Panc1 (cell line): ENCODE results near the gene PCGF1. TPM values are rescaled to one million over a fixed set of nuclear protein-coding genes. Genes with fewer than 3 reads are reported as not detected.

Source experiments
- ATAC-seq: fragments of 200-7000 bp; cut with Tn5 transposase; 2 replicates; pipeline ENCODE4 v1.9.1; 2020; ENCODE audit warnings: mild to moderate bottlenecking, moderate library complexity
- BruUV-seq: library from RNA; stranded (reverse); fragments of 400-500 nt; replicated peaks from 2 replicates; lab custom pipeline; 2021; lab: Mats Ljungman, UMichigan
- CTCF ChIA-PET: fragments of 300-600 bp; sonication (Branson Sonifier 250); formaldehyde crosslinking; loops from one replicate; lab custom pipeline; 2022; ENCODE audit warnings: antibody characterized with exemption; lab: Charles Lee
- POLR2A ChIA-PET: fragments of 300-600 bp; sonication (Branson Sonifier 250); formaldehyde crosslinking; loops from one replicate; lab custom pipeline; 2022; ENCODE audit warnings: antibody characterized with exemption; lab: Charles Lee
- DNase-seq: peaks from one replicate; pipeline ENCODE4 v3.0.0-alpha.2; 2010; ENCODE audit warnings: low read depth, low spot score
- H3K27ac ChIP-seq: 2 replicates; pipeline ENCODE4 v1.5.1; 2011; ENCODE audit warnings: mild to moderate bottlenecking, low read length, inconsistent platforms
- H3K27me3 ChIP-seq: fragments of 200-500 bp; sonication (Bioruptor generic); 2 replicates; pipeline ENCODE4 v1.6.0; 2014; ENCODE audit warnings: low read length, inconsistent platforms; ENCODE audit not compliant: control insufficient read depth, insufficient read depth
- H3K36me3 ChIP-seq: fragments of 200-500 bp; sonication (Bioruptor generic); 2 replicates; pipeline ENCODE4 v1.5.1; 2014; ENCODE audit warnings: inconsistent platforms, mild to moderate bottlenecking, low read length, moderate library complexity; ENCODE audit not compliant: control insufficient read depth, insufficient read depth
- H3K4me1 ChIP-seq: 2 replicates; pipeline ENCODE4 v1.5.1; 2011; ENCODE audit warnings: inconsistent platforms, mild to moderate bottlenecking, low read length, moderate library complexity; ENCODE audit not compliant: control insufficient read depth, insufficient read depth
- H3K4me3 ChIP-seq, 2 experiments: 2 replicates each; pipeline ENCODE4 v1.5.1; 2011 to 2012; ENCODE audit warnings: low read depth in 2 of 2, low read length in 2 of 2, mild to moderate bottlenecking in 2 of 2, inconsistent platforms in 1 of 2, moderate library complexity in 1 of 2
- H3K9me3 ChIP-seq: fragments of 200-500 bp; sonication (Bioruptor generic); 2 replicates; pipeline ENCODE4 v1.5.1; 2014; ENCODE audit warnings: low read depth, mild to moderate bottlenecking, inconsistent platforms, low read length, moderate library complexity; ENCODE audit not compliant: control insufficient read depth, insufficient read depth
- POLR2AphosphoS5 ChIP-seq: IDR thresholded peaks from 2 replicates; pipeline ENCODE4 v1.6.1; 2012; ENCODE audit warnings: mild to moderate bottlenecking, low read depth, low read length, moderate library complexity
- SIN3A ChIP-seq: IDR thresholded peaks from 2 replicates; pipeline ENCODE4 v1.6.1; 2012; ENCODE audit warnings: low read depth, mild to moderate bottlenecking, low read length, moderate library complexity, borderline replicate concordance; ENCODE audit not compliant: insufficient read depth
- TCF7L2 ChIP-seq: IDR thresholded peaks from 2 replicates; pipeline ENCODE4 v1.6.1; 2011; ENCODE audit warnings: mild to moderate bottlenecking, low read depth, low read length, inconsistent platforms
- in situ Hi-C: cut with HindIII; loops from 2 replicates; pipeline ENCODE4 v1.10.0; 2016; ENCODE audit warnings: low sequenced_read_pairs, low pct_unique_long_range_greater_than_20kb
- intact Hi-C: fragments of 100-400 bp; cut with micrococcal nuclease; formaldehyde crosslinking; loops from one replicate; pipeline ENCODE4 v1.10.0; 2022; ENCODE audit not compliant: unreplicated experiment
- total RNA-seq: library from RNA; stranded (reverse); gene quantifications from one replicate; pipeline ENCODE4 v1.2.1, GENCODE V29; 2021; ENCODE audit not compliant: unreplicated experiment
- TF ChIP-seq, protein P1 (sequence below), 2 experiments: IDR thresholded peaks; 2 replicates each; pipeline ENCODE4 v1.6.1; 2011 to 2012; ENCODE audit warnings: low read depth in 2 of 2, control low read depth in 1 of 2, low read length in 1 of 2, mild to moderate bottlenecking in 1 of 2, moderate library complexity in 1 of 2; ENCODE audit not compliant: insufficient read depth in 1 of 2
- TF ChIP-seq, protein P2 (sequence below): fragments of 450-650 bp; IDR thresholded peaks from 2 replicates; pipeline ENCODE4 v1.5.1; 2017; ENCODE audit warnings: mild to moderate bottlenecking

Gene PCGF1
- total RNA-seq, 1 experiment from 2014 or later: 36.8 TPM

DNA sequence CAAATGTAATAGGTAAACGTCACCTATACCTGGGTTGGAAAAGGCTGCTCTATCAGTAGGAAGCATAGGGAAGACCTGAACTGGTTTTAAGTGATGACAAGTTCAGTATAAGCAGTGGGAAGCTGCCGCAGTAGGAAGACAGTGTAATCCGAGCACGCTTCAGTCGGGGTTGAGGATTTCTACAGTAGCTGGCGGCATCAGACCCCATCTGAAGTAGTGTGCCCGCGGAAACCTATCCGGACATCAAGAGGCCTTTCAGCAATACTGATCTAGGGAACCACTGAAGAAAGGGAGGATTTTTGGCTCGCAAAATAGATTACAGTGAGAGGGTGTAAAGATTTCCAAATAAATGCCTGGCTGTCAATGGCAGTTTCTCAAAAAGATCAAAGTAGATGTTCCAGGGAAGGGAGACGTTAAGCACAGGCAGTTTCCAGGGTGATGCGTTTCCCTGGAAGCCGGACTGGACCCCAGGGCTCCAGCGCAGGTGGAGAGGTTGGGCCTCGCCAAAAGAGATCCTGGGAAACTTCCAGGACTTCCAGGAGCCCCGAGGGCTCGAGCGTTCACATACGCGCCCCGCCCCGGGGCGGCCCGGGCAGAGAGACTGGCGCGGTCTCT lies 40.9 kb upstream of the PCGF1 start:
- peak overlapping the region; percentile 73 for H3K27ac ChIP-seq
- no peaks in the 10 kb centered on the region for H3K9me3 ChIP-seq
- intact Hi-C loops: no loop called here
- in situ Hi-C loops: no loop called here
- peaks cover 18% of the 10 kb centered on the region for H3K4me1 ChIP-seq
- H3K4me3 ChIP-seq: peak overlapping the region; percentile 70 to 80
- BruUV-seq: no TSS peak
- DNase-seq: no peak
- TF ChIP-seq, protein P1, sequence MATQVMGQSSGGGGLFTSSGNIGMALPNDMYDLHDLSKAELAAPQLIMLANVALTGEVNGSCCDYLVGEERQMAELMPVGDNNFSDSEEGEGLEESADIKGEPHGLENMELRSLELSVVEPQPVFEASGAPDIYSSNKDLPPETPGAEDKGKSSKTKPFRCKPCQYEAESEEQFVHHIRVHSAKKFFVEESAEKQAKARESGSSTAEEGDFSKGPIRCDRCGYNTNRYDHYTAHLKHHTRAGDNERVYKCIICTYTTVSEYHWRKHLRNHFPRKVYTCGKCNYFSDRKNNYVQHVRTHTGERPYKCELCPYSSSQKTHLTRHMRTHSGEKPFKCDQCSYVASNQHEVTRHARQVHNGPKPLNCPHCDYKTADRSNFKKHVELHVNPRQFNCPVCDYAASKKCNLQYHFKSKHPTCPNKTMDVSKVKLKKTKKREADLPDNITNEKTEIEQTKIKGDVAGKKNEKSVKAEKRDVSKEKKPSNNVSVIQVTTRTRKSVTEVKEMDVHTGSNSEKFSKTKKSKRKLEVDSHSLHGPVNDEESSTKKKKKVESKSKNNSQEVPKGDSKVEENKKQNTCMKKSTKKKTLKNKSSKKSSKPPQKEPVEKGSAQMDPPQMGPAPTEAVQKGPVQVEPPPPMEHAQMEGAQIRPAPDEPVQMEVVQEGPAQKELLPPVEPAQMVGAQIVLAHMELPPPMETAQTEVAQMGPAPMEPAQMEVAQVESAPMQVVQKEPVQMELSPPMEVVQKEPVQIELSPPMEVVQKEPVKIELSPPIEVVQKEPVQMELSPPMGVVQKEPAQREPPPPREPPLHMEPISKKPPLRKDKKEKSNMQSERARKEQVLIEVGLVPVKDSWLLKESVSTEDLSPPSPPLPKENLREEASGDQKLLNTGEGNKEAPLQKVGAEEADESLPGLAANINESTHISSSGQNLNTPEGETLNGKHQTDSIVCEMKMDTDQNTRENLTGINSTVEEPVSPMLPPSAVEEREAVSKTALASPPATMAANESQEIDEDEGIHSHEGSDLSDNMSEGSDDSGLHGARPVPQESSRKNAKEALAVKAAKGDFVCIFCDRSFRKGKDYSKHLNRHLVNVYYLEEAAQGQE (IDR thresholded peaks at IDR 0.05; ENCODE audit: insufficient read depth in 1 of 2, low read depth in 2 of 2, low read length in 1 of 2): no peak
- TF ChIP-seq POLR2AphosphoS5 (no peak), TCF7L2 (no peak; the same call in 1 of the 2 replicates), SIN3A (no peak)
- TF ChIP-seq, protein P2, sequence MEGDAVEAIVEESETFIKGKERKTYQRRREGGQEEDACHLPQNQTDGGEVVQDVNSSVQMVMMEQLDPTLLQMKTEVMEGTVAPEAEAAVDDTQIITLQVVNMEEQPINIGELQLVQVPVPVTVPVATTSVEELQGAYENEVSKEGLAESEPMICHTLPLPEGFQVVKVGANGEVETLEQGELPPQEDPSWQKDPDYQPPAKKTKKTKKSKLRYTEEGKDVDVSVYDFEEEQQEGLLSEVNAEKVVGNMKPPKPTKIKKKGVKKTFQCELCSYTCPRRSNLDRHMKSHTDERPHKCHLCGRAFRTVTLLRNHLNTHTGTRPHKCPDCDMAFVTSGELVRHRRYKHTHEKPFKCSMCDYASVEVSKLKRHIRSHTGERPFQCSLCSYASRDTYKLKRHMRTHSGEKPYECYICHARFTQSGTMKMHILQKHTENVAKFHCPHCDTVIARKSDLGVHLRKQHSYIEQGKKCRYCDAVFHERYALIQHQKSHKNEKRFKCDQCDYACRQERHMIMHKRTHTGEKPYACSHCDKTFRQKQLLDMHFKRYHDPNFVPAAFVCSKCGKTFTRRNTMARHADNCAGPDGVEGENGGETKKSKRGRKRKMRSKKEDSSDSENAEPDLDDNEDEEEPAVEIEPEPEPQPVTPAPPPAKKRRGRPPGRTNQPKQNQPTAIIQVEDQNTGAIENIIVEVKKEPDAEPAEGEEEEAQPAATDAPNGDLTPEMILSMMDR: no peak
- ChIA-PET CTCF (interaction anchor here (0.7 kb wide), 2 partner anchors 49 to 64 kb away, joined by 3 to 4 read pairs; partner anchors contain the start of gene LBX2), POLR2A (no interaction called here)
- H3K27me3 ChIP-seq: no peaks in the 10 kb centered on the region; the same call in 1 of the 2 replicates
- no peak for ATAC-seq
- H3K36me3 ChIP-seq: no peaks in the 10 kb centered on the region

DNA sequence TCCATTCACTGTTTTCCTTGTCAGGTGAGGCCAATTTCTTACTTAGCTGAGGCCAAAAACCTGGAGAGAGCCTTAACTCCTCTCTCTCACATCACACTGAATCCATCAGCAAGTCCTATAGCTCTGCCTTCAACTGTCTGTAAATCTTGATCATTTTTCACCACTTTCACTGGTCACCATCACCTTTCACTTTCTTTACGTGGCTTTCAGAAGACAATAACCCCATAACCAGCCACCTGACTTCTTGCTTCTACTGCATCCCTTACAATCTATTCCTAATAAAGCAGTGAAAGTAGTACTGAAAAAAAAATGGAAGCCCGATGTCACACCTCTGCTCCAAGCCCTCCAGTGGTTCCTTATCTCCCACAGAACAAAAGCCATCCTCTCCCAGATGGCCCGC lies 38.5 kb upstream of the PCGF1 start:
- Histone ChIP-seq H3K4me3 (no peak overlapping the region), H3K4me1 (peaks cover 11% of the 10 kb centered on the region), H3K27me3 (no peaks in the 10 kb centered on the region; the same call in 1 of the 2 replicates), H3K9me3 (no peaks in the 10 kb centered on the region), H3K36me3 (no peaks in the 10 kb centered on the region), H3K27ac (no peak overlapping the region)
- ChIA-PET POLR2A (no interaction called here), CTCF (no interaction called here)
- BruUV-seq: no TSS peak
- DNase-seq (no peak), ATAC-seq (no peak)
- intact Hi-C loops (no loop called here), in situ Hi-C loops (no loop called here)
- TF ChIP-seq, protein P2: no peak
- TF ChIP-seq TCF7L2: no peak
- TF ChIP-seq POLR2AphosphoS5: no peak
- no peak for TF ChIP-seq SIN3A
- TF ChIP-seq, protein P1 (IDR thresholded peaks at IDR 0.05; ENCODE audit: insufficient read depth in 1 of 2, low read depth in 2 of 2, low read length in 1 of 2): no peak
